A549 treated with Mapracorat at 1 μM for 4 hours (cell line): ENCODE results near the gene TSEN34. TPM values are rescaled to one million over a fixed set of nuclear protein-coding genes. Genes with fewer than 3 reads are reported as not detected.

Source experiments
- total RNA-seq: library from RNA; stranded (reverse); fragments of 200-300 nt; extraction: Qiagen RNA extraction; gene quantifications from 5 replicates; pipeline ENCODE4 v1.2.3, GENCODE V29; 2022

The TSEN34 gene
- total RNA-seq: 76.6 to 127 TPM (median 124 TPM) in 5 replicates

DNA sequence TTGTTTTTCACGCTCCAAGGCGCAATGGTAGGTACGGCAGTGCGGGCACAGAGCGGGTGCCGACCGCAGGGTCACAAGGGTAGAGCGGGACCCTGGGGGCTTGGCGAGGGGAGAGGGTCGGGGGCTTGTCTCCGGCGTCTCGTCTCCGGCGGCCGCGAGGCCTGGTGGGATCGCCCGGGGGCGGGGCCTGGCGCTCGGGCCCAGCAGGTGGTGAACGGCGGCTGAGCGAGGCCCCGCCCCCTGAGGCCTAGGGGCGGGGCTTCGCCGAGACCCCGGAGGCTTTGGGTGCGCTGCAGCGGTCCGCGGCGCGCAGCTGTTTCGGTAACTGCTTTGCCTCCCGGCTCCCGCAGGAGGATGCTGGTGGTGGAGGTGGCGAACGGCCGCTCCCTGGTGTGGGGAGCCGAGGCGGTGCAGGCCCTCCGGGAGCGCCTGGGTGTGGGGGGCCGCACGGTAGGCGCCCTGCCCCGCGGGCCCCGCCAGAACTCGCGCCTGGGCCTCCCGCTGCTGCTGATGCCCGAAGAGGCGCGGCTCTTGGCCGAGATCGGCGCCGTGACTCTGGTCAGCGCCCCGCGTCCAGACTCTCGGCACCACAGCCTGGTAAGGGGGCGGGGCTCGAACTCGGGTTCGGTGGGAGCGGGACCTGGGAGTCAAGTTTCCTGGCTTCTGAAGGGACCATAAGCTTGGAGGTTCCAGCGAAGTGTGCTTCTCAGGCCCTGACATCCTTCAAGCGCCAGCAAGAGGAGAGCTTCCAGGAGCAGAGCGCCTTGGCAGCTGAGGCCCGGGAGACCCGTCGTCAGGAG lies at the start of gene TSEN34:
Gene TSEN34, plus strand, starts transcription at position 298 of the 800 bp plus-strand sequence. Its CDS starts 57 bp downstream, at position 355.

GRCh38 chr19:54159352-54160181 lies 31.5 kb upstream of the TSEN34 start, which contains the start of gene LENG1:
LENG1 (minus strand) TSS chr19:54159721; CDS start chr19:54159695, 26 bp downstream.

DNA sequence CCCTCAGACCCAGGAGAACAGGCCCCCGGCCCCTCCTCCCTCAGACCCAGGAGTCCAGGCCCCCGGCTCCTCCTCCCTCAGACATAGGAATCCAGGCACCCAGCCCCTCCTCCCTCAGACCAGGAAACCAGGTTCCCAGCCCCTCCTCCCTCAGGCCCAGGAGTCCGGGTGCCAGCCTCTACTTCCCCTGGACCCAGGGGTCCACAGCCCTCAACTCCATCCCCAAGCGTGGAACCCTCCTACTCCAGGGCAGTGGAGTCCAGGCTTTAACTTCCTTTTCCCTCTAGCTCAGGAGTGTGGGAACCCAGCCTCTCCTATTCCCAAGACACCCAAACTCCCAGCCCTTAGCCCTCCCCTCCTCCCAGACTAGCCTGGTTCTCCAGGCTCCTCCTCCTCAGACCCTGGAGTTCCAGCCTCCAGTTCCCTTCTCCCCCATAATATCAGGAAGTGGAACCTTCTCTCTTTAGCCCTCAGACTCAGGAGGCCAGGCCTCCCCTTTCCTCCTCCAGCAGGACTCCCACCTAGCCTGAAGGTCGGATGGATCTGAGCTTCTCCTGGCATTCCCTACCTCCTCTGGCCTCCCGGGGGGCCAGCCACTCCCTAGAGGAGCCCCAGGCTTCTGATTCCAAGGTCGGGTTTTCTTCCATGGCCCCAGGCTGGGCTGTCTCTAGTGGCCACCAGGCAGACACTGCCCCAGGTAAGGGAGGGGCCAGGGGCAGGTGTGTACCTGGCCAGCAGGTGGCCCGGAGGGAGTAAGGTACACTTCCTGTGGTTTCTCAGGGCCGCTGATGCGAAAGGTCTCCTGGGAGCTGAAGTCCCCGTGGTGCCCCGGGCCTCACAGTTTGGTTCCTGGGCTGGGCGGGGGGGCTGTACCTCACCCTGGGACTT lies 18.4 kb upstream of the TSEN34 start, which contains the start of gene TMC4:
Gene TMC4, minus strand, starts transcription at position 690 of the 888 bp plus-strand sequence. Its CDS starts 43 bp downstream, at position 647.

GRCh38 chr19:54189145-54189734 lies 1.9 kb upstream of the TSEN34 start, which contains the start of gene MBOAT7:
MBOAT7 (minus strand) TSS chr19:54189580; CDS start chr19:54188508, 1,072 bp downstream.

DNA sequence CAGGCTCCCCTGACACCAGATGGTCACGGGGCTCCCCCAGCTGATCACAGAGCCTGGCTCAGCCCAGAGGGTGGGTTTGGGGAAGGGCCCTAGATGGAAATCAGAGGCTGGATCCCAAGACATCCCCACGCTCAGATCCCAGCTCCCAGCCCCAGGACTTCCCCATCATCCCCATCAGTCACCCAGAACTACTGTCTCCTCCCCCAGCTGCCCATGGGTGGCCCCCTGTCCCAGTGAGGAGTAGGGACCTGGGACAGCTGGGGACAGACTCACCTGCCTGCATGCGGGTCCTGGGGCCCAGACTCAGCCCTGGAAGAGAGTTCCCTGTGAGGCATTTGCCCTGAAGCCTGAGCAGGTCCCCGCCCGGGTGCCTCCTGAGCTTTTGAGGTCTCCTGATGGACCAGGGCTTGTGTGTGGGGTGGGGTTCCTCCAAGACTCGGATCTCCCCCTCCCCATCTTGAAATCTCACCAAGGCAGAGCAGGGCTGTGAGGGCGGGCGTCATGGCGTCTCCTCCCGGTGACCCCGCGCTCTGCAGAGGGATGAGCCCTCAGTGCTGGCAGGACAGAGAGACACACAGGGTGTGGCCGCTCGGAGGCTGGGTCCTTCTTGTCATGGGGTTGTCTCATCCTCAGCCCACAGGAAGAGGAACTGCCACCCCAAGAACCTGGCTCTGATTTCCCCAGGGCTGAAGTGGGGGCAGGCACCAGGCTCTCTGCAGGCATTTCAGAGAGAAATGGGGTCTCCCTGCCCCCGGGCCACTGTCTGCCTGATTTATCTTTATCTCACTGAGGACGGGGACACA lies 31.6 kb downstream of the TSEN34 start, which contains the start of gene LILRB3:
Gene LILRB3, minus strand, starts transcription at position 534 of the 803 bp plus-strand sequence. Its CDS starts 31 bp downstream, at position 503.

DNA sequence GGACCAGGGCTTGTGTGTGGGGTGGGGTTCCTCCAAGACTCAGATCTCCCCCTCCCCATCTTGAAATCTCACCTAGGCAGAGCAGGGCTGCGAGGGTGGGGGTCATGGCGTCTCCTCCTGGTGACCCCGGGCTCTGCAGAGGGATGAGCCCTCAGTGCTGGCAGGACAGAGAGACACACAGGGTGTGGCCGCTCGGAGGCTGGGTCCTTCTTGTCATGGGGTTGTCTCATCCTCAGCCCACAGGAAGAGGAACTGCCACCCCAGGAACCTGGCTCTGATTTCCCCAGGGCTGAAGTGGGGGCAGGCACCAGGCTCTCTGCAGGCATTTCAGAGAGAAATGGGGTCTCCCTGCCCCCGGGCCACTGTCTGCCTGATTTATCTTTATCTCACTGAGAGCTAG lies 51.5 kb downstream of the TSEN34 start, which contains the start of gene LILRA6:
Gene LILRA6, minus strand, starts transcription at position 145 of the 400 bp plus-strand sequence.

Other genes starting within 250 kb of the TSEN34 start
- 0.73 to 1.2 TPM (median 0.93 TPM) in 5 replicates for gene CACNG8, start 228.4 kb upstream of the TSEN34 start, total RNA-seq
- 9.3 to 13.4 TPM (median 12.4 TPM) in 5 replicates for gene CACNG6, start 199.7 kb upstream of the TSEN34 start, total RNA-seq
- 0.52 to 0.83 TPM (median 0.57 TPM) in 4 of 5 replicates, not detected in the other for gene VSTM1, start 127.4 kb upstream of the TSEN34 start, total RNA-seq
- not detected in 5 replicates for gene TARM1, start 109.9 kb upstream of the TSEN34 start, total RNA-seq
- gene OSCAR, start 90.5 kb upstream of the TSEN34 start, total RNA-seq: 0.22 to 0.33 TPM (median 0.30 TPM) in 5 replicates
- 208 to 255 TPM (median 222 TPM) in 5 replicates for gene NDUFA3, start 88.5 kb upstream of the TSEN34 start, total RNA-seq
- gene TFPT, start 75.7 kb upstream of the TSEN34 start, total RNA-seq: 19.7 to 25.6 TPM (median 21.8 TPM) in 5 replicates
- 107 to 118 TPM (median 115 TPM) in 5 replicates for gene PRPF31, start 75.6 kb upstream of the TSEN34 start, total RNA-seq
- gene CNOT3, start 53.5 kb upstream of the TSEN34 start, total RNA-seq: 52.7 to 66.3 TPM (median 62.4 TPM) in 5 replicates
- 6.6 to 8.4 TPM (median 7.9 TPM) in 5 replicates for gene LENG1, start 31.6 kb upstream of the TSEN34 start, total RNA-seq
- 0.76 to 1.1 TPM (median 0.80 TPM) in 5 replicates for gene TMC4, start 18.1 kb upstream of the TSEN34 start, total RNA-seq
- 111 to 158 TPM (median 145 TPM) in 5 replicates for gene MBOAT7, start 1.7 kb upstream of the TSEN34 start, total RNA-seq
- 2,104 to 2,641 TPM (median 2,212 TPM) in 5 replicates for gene RPS9, start 9.6 kb downstream of the TSEN34 start, total RNA-seq
- 0.11 to 0.20 TPM (median 0.15 TPM) in 5 replicates for gene LILRB3, start 31.7 kb downstream of the TSEN34 start, total RNA-seq
- gene LILRA6, start 51.5 kb downstream of the TSEN34 start, total RNA-seq: 0.08 to 0.09 TPM in 2 of 5 replicates, not detected in the others
- gene LILRB5, start 66.0 kb downstream of the TSEN34 start, total RNA-seq: not detected in 5 replicates
- 0.05 to 0.26 TPM (median 0.11 TPM) in 5 replicates for gene LILRB2, start 89.8 kb downstream of the TSEN34 start, total RNA-seq
- gene LILRA5, start 121.9 kb downstream of the TSEN34 start, total RNA-seq: not detected in 5 replicates
- gene LILRA4, start 147.9 kb downstream of the TSEN34 start, total RNA-seq: not detected in 5 replicates
- gene LAIR1, start 173.6 kb downstream of the TSEN34 start, total RNA-seq: not detected in 5 replicates
- gene TTYH1, start 224.2 kb downstream of the TSEN34 start, total RNA-seq: 0.42 TPM in 1 of 5 replicates, not detected in the others